WTC11 (cell line): Measurements from ENCODE around the gene MTX1. TPM values are rescaled to one million over a fixed set of nuclear protein-coding genes. Genes with fewer than 3 reads are reported as not detected.
"Not testable (repeated sequence)": the region's sequence is repeated elsewhere in the genome, so short reads cannot be mapped to it uniquely, and the experiment has no call there.

ENCODE experiments used
- ATAC-seq: fragments of 200-7000 bp; cut with Tn5 transposase; 2 replicates; pipeline ENCODE4 v1.10.0; 2021; ENCODE audit warnings: mild to moderate bottlenecking, moderate library complexity
- CTCF ChIA-PET: fragments of 300-600 bp; sonication (Branson Sonifier 250); formaldehyde crosslinking; loops from one replicate; lab custom pipeline; 2021; ENCODE audit warnings: antibody characterized with exemption; lab: Charles Lee
- POLR2A ChIA-PET: fragments of 350-600 bp; sonication (Branson Sonifier 250); formaldehyde crosslinking; loops from one replicate; lab custom pipeline; 2021; ENCODE audit warnings: antibody characterized with exemption; lab: Charles Lee
- DNase-seq: peaks from one replicate; pipeline ENCODE4 v3.0.0; 2021; ENCODE audit warnings: low spot score
- H3K27ac Mint-ChIP-seq: 2 replicates; pipeline ENCODE4 v1.8.0; 2021; ENCODE audit warnings: mixed read lengths
- H3K27me3 Mint-ChIP-seq: 2 replicates; pipeline ENCODE4 v1.8.0; 2021; ENCODE audit warnings: low read depth, mild to moderate bottlenecking, moderate library complexity, mixed read lengths
- H3K36me3 Mint-ChIP-seq: 2 replicates; pipeline ENCODE4 v1.8.0; 2021; ENCODE audit warnings: mixed read lengths
- H3K4me1 Mint-ChIP-seq: 2 replicates; pipeline ENCODE4 v1.8.0; 2022; ENCODE audit warnings: mixed read lengths
- H3K4me3 Mint-ChIP-seq: 2 replicates; pipeline ENCODE4 v1.8.0; 2021; ENCODE audit warnings: mild to moderate bottlenecking, moderate library complexity, mixed read lengths
- H3K9me3 Mint-ChIP-seq: 2 replicates; pipeline ENCODE4 v1.8.0; 2021; ENCODE audit warnings: mixed read lengths
- CREB1 ChIP-seq: sonication (generic); formaldehyde crosslinking; IDR thresholded peaks from 2 replicates; pipeline ENCODE4 v1.8.0; 2023; ENCODE audit warnings: mild to moderate bottlenecking, missing genetic modification reagents
- ELF4 ChIP-seq: sonication (generic); formaldehyde crosslinking; IDR thresholded peaks from 2 replicates; pipeline ENCODE4 v1.8.1; 2022; ENCODE audit warnings: low read depth, mild to moderate bottlenecking, moderate library complexity, missing genetic modification reagents
- FOXK1 ChIP-seq: sonication (generic); formaldehyde crosslinking; IDR thresholded peaks from 2 replicates; pipeline ENCODE4 v1.8.0; 2022; ENCODE audit warnings: mild to moderate bottlenecking, moderate library complexity, missing genetic modification reagents
- NFATC4 ChIP-seq: fragments of 250-450 bp; sonication (Bioruptor Pico); IDR thresholded peaks from 2 replicates; pipeline ENCODE4 v1.9.0; 2021; ENCODE audit warnings: mild to moderate bottlenecking
- NR2C2 ChIP-seq: sonication (generic); formaldehyde crosslinking; IDR thresholded peaks from 2 replicates; pipeline ENCODE4 v1.8.0; 2022; ENCODE audit warnings: mild to moderate bottlenecking, missing genetic modification reagents
- SMAD4 ChIP-seq: sonication (generic); formaldehyde crosslinking; IDR thresholded peaks from 2 replicates; pipeline ENCODE4 v1.8.0; 2022; ENCODE audit warnings: mild to moderate bottlenecking, missing genetic modification reagents
- TP53 ChIP-seq: sonication (generic); formaldehyde crosslinking; IDR thresholded peaks from 2 replicates; pipeline ENCODE4 v1.8.1; 2023; ENCODE audit warnings: mild to moderate bottlenecking, missing genetic modification reagents
- ZNF121 ChIP-seq: sonication (generic); formaldehyde crosslinking; IDR thresholded peaks from 2 replicates; pipeline ENCODE4 v1.8.0; 2023; ENCODE audit warnings: missing genetic modification reagents
- total RNA-seq: library from RNA; stranded (reverse); gene quantifications from 3 replicates; pipeline ENCODE4 v1.2.3, GENCODE V29; 2021
- TF ChIP-seq, protein P1 (sequence below): sonication (generic); formaldehyde crosslinking; IDR thresholded peaks from 2 replicates; pipeline ENCODE4 v1.8.0; 2022; ENCODE audit warnings: mild to moderate bottlenecking, missing genetic modification reagents
- TF ChIP-seq, protein P2 (sequence below): sonication (generic); formaldehyde crosslinking; IDR thresholded peaks from 2 replicates; pipeline ENCODE4 v1.8.1; 2022; ENCODE audit warnings: mild to moderate bottlenecking, missing genetic modification reagents, moderate library complexity, borderline replicate concordance
- TF ChIP-seq, protein P3 (sequence below): sonication (generic); formaldehyde crosslinking; IDR thresholded peaks from 2 replicates; pipeline ENCODE4 v1.8.1; 2023; ENCODE audit warnings: mild to moderate bottlenecking, missing genetic modification reagents, moderate library complexity
- TF ChIP-seq, protein P4 (sequence below): sonication (generic); formaldehyde crosslinking; conservative IDR thresholded peaks from 2 replicates; pipeline ENCODE4 v1.8.1; 2023; ENCODE audit warnings: mild to moderate bottlenecking, low read depth, missing genetic modification reagents, moderate library complexity

MTX1 gene
- total RNA-seq, 1 experiment from 2014 or later, result 62.8 TPM

DNA sequence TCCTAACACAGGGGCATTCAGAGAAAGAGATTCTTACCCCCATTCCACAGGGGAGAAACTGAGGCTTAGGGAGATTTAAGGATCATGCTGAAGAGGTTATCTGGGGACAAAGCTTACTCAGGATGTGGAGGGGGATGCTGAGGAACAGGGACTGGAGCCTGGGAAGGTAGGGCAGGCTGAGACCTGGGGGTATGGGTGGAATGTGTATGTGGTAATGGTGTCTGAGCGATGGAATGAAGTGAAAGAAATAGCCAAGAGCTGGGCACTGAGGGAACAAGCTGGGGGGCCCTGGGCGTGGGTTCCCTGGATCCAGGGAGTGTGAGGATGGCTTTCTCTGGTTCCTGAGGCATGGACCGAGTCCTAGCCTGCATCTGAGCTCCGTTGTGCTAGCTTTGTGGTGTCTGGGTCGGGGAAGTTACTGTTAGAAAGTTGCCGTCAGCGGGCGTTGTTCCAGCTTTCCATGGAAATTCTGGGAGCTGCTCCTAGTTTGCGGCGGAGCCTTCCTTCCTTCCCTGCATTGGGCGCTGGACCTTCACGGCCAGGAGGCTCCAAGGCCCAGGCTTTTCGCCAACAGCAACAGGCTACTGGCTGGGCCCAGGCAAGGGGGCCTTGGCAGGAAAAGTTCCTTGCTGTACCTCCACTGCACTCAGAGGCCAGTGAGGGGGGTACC is 3.0 kb downstream of the MTX1 start:
- POLR2A ChIA-PET, H3K27ac Mint-ChIP-seq, DNase-seq, H3K9me3 Mint-ChIP-seq, H3K4me3 Mint-ChIP-seq, H3K27me3 Mint-ChIP-seq, ATAC-seq, H3K36me3 Mint-ChIP-seq, CTCF ChIA-PET: not testable (repeated sequence)
- peaks cover 19% of the 10 kb centered on the region for H3K4me1 Mint-ChIP-seq

DNA sequence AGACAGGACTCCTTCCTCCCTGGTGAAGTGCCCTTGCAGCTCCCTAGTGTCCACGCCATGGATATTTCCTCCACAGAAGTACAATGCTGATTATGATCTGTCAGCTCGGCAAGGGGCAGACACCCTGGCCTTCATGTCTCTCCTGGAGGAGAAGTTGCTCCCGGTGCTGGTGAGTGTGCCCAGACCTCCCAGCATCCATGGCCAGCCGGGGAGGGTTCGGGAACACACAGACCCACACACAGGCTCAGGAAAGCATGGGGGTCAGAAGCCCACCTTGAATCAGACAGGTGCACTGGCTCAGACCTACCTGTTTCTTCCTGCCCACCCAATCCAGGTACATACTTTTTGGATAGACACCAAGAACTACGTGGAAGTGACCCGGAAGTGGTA is 3.6 kb downstream of the MTX1 start:
- DNase-seq, ATAC-seq, H3K36me3 Mint-ChIP-seq, H3K4me3 Mint-ChIP-seq, CTCF ChIA-PET, H3K27me3 Mint-ChIP-seq, POLR2A ChIA-PET, H3K27ac Mint-ChIP-seq, H3K9me3 Mint-ChIP-seq: not testable (repeated sequence)
- H3K4me1 Mint-ChIP-seq, result peaks cover 15% of the 10 kb centered on the region

DNA sequence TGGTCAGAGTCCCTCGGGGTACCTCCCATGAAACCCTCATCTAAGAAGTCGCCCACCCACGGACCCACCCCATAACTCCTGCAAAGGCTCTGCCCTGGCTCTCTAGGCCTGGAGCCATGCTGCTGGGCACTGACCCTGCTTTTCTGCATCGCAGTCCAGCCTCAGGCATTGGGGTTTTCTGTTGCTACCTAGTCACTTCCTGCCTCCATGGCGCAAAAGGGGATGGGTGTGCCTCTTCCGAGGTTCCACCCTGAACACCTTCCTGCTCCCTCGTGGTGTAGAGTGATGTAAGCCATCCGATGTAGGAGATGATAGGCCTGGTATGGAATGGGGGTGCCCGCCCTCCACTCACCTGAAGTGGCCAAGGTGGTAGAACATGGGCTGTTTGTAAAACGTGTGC is 6.2 kb downstream of the MTX1 start:
- H3K36me3 Mint-ChIP-seq, H3K27ac Mint-ChIP-seq, POLR2A ChIA-PET, H3K4me3 Mint-ChIP-seq, ATAC-seq, DNase-seq, H3K9me3 Mint-ChIP-seq, CTCF ChIA-PET, H3K27me3 Mint-ChIP-seq: not testable (repeated sequence)
- peaks cover 10% of the 10 kb centered on the region for H3K4me1 Mint-ChIP-seq

DNA sequence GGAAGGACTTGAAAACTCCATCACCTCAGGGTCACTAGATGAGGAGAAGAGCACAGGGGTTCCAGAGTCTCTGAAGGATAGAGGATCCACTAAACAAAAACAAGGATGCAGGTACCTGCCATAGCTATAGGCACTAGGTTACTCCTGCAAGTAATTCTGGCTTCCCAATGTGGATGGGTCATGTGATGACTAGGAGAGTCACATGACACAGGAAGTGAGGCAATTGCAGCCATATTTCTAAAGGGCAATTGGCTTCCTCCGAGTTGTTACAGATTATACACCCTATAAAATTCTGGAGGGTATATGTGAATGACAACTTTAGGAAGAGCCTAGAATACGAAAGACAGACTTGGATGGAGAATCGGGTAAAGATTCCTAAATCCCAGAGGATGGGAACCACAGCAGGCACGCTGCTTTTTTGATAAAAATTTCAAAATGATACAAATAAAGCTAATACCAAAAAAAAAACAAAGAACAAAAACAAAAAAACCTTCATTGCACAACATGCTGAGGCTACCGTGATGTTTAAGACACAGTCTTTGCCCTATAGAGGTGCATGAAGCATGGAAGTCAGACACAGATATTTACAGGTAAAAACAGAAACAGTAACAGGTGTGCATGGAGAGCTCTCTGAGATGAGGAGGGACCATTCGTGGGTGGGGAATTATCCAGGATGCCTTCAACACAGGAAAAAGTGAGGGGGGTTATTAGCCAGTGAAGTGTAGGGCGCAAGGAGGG is 10.5 kb downstream of the MTX1 start:
- peaks cover 5% of the 10 kb centered on the region for H3K36me3 Mint-ChIP-seq
- H3K27me3 Mint-ChIP-seq, result no peaks in the 10 kb centered on the region
- CTCF ChIA-PET, result interaction anchor here (1.0 to 2.6 kb wide), 5 partner anchors 12 to 46 kb away, joined by 3 to 14 read pairs (median 8); partner anchors contain the start of genes KRTCAP2 and THBS3
- peak; percentile 28 for ATAC-seq
- peaks cover 12% of the 10 kb centered on the region for H3K4me1 Mint-ChIP-seq
- no peaks in the 10 kb centered on the region for H3K9me3 Mint-ChIP-seq
- POLR2A ChIA-PET, result interaction anchor here (0.7 to 1.5 kb wide), 3 partner anchors 15 to 24 kb away, joined by 3 to 4 read pairs (median 3); no protein-coding TSS in a partner anchor
- peak overlapping the region; percentile 82 for H3K27ac Mint-ChIP-seq
- no peak for DNase-seq
- peak overlapping the region; percentile 56 for H3K4me3 Mint-ChIP-seq
- no peak for TF ChIP-seq TP53
- TF ChIP-seq NFATC4 (CRISPR knock-in tag), result no peak
- TF ChIP-seq FOXK1 (CRISPR knock-in tag), result no peak
- TF ChIP-seq CREB1 (CRISPR knock-in tag), result no peak
- no peak for TF ChIP-seq ELF4
- TF ChIP-seq, protein P1, sequence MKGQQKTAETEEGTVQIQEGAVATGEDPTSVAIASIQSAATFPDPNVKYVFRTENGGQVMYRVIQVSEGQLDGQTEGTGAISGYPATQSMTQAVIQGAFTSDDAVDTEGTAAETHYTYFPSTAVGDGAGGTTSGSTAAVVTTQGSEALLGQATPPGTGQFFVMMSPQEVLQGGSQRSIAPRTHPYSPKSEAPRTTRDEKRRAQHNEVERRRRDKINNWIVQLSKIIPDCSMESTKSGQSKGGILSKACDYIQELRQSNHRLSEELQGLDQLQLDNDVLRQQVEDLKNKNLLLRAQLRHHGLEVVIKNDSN (CRISPR knock-in tag), result peak; percentile 98
- TF ChIP-seq ZNF121 (CRISPR knock-in tag), result no peak
- TF ChIP-seq, protein P2, sequence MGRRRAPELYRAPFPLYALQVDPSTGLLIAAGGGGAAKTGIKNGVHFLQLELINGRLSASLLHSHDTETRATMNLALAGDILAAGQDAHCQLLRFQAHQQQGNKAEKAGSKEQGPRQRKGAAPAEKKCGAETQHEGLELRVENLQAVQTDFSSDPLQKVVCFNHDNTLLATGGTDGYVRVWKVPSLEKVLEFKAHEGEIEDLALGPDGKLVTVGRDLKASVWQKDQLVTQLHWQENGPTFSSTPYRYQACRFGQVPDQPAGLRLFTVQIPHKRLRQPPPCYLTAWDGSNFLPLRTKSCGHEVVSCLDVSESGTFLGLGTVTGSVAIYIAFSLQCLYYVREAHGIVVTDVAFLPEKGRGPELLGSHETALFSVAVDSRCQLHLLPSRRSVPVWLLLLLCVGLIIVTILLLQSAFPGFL (CRISPR knock-in tag), result no peak
- TF ChIP-seq, protein P3, sequence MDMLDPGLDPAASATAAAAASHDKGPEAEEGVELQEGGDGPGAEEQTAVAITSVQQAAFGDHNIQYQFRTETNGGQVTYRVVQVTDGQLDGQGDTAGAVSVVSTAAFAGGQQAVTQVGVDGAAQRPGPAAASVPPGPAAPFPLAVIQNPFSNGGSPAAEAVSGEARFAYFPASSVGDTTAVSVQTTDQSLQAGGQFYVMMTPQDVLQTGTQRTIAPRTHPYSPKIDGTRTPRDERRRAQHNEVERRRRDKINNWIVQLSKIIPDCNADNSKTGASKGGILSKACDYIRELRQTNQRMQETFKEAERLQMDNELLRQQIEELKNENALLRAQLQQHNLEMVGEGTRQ, result peak; percentile 97
- TF ChIP-seq SMAD4 (CRISPR knock-in tag), result no peak
- TF ChIP-seq NR2C2 (CRISPR knock-in tag), result no peak
- TF ChIP-seq, protein P4, sequence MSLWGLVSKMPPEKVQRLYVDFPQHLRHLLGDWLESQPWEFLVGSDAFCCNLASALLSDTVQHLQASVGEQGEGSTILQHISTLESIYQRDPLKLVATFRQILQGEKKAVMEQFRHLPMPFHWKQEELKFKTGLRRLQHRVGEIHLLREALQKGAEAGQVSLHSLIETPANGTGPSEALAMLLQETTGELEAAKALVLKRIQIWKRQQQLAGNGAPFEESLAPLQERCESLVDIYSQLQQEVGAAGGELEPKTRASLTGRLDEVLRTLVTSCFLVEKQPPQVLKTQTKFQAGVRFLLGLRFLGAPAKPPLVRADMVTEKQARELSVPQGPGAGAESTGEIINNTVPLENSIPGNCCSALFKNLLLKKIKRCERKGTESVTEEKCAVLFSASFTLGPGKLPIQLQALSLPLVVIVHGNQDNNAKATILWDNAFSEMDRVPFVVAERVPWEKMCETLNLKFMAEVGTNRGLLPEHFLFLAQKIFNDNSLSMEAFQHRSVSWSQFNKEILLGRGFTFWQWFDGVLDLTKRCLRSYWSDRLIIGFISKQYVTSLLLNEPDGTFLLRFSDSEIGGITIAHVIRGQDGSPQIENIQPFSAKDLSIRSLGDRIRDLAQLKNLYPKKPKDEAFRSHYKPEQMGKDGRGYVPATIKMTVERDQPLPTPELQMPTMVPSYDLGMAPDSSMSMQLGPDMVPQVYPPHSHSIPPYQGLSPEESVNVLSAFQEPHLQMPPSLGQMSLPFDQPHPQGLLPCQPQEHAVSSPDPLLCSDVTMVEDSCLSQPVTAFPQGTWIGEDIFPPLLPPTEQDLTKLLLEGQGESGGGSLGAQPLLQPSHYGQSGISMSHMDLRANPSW, result no peak
